ENCODE results near the gene C8G. TPM values are rescaled to one million over a fixed set of nuclear protein-coding genes. Genes with fewer than 3 reads are reported as not detected.

C8G gene
- total and polyA plus RNA-seq, 2 of the 8 experiments (the other 6 are each of a cell fraction or from before 2014, with no cell fraction given): 0.62 to 0.80 TPM

- Histone ChIP-seq H3K36me3 (ENCODE audit: control insufficient read depth in 2 of 4, insufficient read depth in 4 of 4, low read length in 3 of 4) (peaks cover 20 to 39% (median 37%) of the 10 kb centered on the region in 4 experiments), H3K4ac (replicated peaks; ENCODE audit: insufficient read length, low read depth, low read length) (no peak overlapping the region), H4K20me1 (replicated peaks in 1 of 2; ENCODE audit: control insufficient read depth in 1 of 2, insufficient read depth in 2 of 2, low read length in 2 of 2) (peaks cover 0 to 4% of the 10 kb centered on the region in 2 experiments), H3K23ac (ENCODE audit: insufficient read length) (no peak overlapping the region), H4K91ac (replicated peaks; ENCODE audit: insufficient read length, low read length) (no peak overlapping the region), H3K27me3 (replicated peaks in 1 of 4; ENCODE audit: control insufficient read depth in 3 of 4, extremely low read depth in 1 of 4, insufficient read depth in 3 of 4, low read length in 3 of 4) (no peaks in the 10 kb centered on the region), H3K79me1 (ENCODE audit: low read depth, low read length) (peaks cover 5% of the 10 kb centered on the region; the same call in 1 of the 2 replicates), H2BK12ac (ENCODE audit: low read depth, low read length) (no peak overlapping the region), H2BK120ac (replicated peaks; ENCODE audit: low read depth, low read length) (no peak overlapping the region), H3K27ac (ENCODE audit: low read depth, low read length) (no peak overlapping the region), H3K9ac (replicated peaks in 1 of 4; ENCODE audit: extremely low read depth in 1 of 4, low read depth in 3 of 4, low read length in 3 of 4) (no peak overlapping the region), H3K23me2 (ENCODE audit: low read depth, low read length) (no peaks in the 10 kb centered on the region), H2BK20ac (ENCODE audit: low read length) (no peak overlapping the region), H3K14ac (ENCODE audit: insufficient read length) (no peak overlapping the region), H3K4me3 (ENCODE audit: extremely low read depth in 1 of 4, insufficient read depth in 2 of 4, low read depth in 3 of 4, low read length in 4 of 4) (no peak overlapping the region), H4K8ac (ENCODE audit: extremely low read depth, insufficient read depth, low read length) (no peak overlapping the region), H3K79me2 (ENCODE audit: control insufficient read depth in 1 of 2, insufficient read depth in 2 of 2, low read length in 2 of 2) (no peaks in the 10 kb centered on the region), H3K4me2 (ENCODE audit: insufficient read depth in 1 of 2, low read depth in 2 of 2, low read length in 2 of 2) (no peak overlapping the region), H2AK5ac (ENCODE audit: low read depth, low read length) (no peak overlapping the region), H3K9me3 (ENCODE audit: insufficient read depth in 2 of 2, low read depth in 1 of 2, low read length in 1 of 2) (no peaks in the 10 kb centered on the region), H4K5ac (ENCODE audit: insufficient read length, low read depth, low read length) (no peak overlapping the region), H2BK15ac (ENCODE audit: low read length) (no peak overlapping the region), H2BK5ac (ENCODE audit: low read depth, low read length) (no peak overlapping the region), H3K4me1 (replicated peaks in 1 of 4; ENCODE audit: control insufficient read depth in 3 of 4, insufficient read depth in 4 of 4, low read length in 3 of 4) (no peaks in the 10 kb centered on the region), H3K56ac (replicated peaks; ENCODE audit: insufficient read length, low read depth, low read length) (no peak overlapping the region), H2AFZ (ENCODE audit: low read length) (no peak overlapping the region), H3K18ac (ENCODE audit: extremely low read depth, low read length) (no peak overlapping the region)
- no peak for DNase-seq (ENCODE audit: low read depth in 1 of 2, low spot score in 2 of 2)
- CTCF ChIA-PET (ENCODE audit: partially characterized antibody): interaction anchor here (0.6 to 0.8 kb wide), 3 partner anchors 10 to 125 kb away, joined by 3 to 4 read pairs (median 3); no protein-coding TSS in a partner anchor
- WGBS, 2 experiments (ENCODE audit: extremely low coverage in 1 of 2, insufficient coverage in 1 of 2, insufficient read length in 1 of 2, insufficient replicate concordance in 2 of 2, low coverage in 1 of 2, low lambda C conversion rate in 2 of 2, missing lambda C conversion rate in 1 of 2): 97% methylated on average over 8 of the region's 10 CpGs; no CpG with 5 or more reads in 1 of the 2 experiments
- POLR2A ChIA-PET (ENCODE audit: partially characterized antibody): no interaction called here
- no peak for FAIRE-seq
- TF ChIP-seq BCL11A (IDR thresholded peaks at IDR 0.05; ENCODE audit: low read depth in 2 of 2, low read length in 2 of 2) (no peak), ASH2L (IDR thresholded peaks at IDR 0.05; ENCODE audit: low read length) (no peak), CBX8 (IDR thresholded peaks at IDR 0.05; ENCODE audit: borderline replicate concordance, low read depth, low read length) (no peak), NRF1 (IDR thresholded peaks at IDR 0.05; ENCODE audit: low read depth, low read length) (no peak), CEBPB (IDR thresholded peaks at IDR 0.05; ENCODE audit: low read depth, low read length) (no peak), SP2 (IDR thresholded peaks at IDR 0.05; ENCODE audit: low read length) (no peak), GTF2F1 (IDR thresholded peaks at IDR 0.05; ENCODE audit: borderline replicate concordance, low read depth, low read length) (no peak), POU5F1 (IDR thresholded peaks at IDR 0.05; ENCODE audit: low read depth, low read length) (no peak), CTCF (IDR thresholded peaks at IDR 0.05; ENCODE audit: control extremely low read depth in 1 of 3, insufficient read depth in 1 of 3, low read depth in 1 of 3, low read length in 3 of 3) (no peak), SIN3A (conservative IDR thresholded peaks at IDR 0.05 in 1 of 2, IDR thresholded peaks at IDR 0.05 in 1 of 2; ENCODE audit: low read depth in 1 of 2, low read length in 2 of 2) (no peak), POLR2AphosphoS5 (IDR thresholded peaks at IDR 0.05; ENCODE audit: low read depth, low read length) (no peak), TEAD4 (IDR thresholded peaks at IDR 0.05; ENCODE audit: low read depth, low read length) (no peak), EGR1 (IDR thresholded peaks at IDR 0.05; ENCODE audit: borderline replicate concordance, low read depth, low read length) (no peak)
These were observed 23.3 kb upstream of the C8G start for GRCh38 chr9:136921718-136922117.
